Progenitor cell of endocrine pancreas (in vitro differentiated cells): Measurements from ENCODE around the gene PTCD2. TPM values are rescaled to one million over a fixed set of nuclear protein-coding genes. Genes with fewer than 3 reads are reported as not detected.

Experiments used
- DNase-seq: peaks from one replicate; pipeline ENCODE4 v3.0.0; 2021; ENCODE audit warnings: low spot score; ENCODE audit not compliant: unreplicated experiment
- H3K27ac Mint-ChIP-seq: 2 replicates; pipeline ENCODE4 v1.8.0; 2021; ENCODE audit warnings: mild to moderate bottlenecking, moderate library complexity, mixed read lengths
- H3K27me3 Mint-ChIP-seq: 2 replicates; pipeline ENCODE4 v1.8.0; 2021; ENCODE audit warnings: mixed read lengths
- H3K36me3 Mint-ChIP-seq: 2 replicates; pipeline ENCODE4 v1.8.0; 2022; ENCODE audit warnings: mixed read lengths; ENCODE audit not compliant: insufficient read depth
- H3K4me1 Mint-ChIP-seq: 2 replicates; pipeline ENCODE4 v1.8.0; 2021; ENCODE audit warnings: low read depth, mixed read lengths
- H3K4me3 Mint-ChIP-seq: 2 replicates; pipeline ENCODE4 v1.8.0; 2021; ENCODE audit warnings: low read depth, mild to moderate bottlenecking, moderate library complexity, mixed read lengths
- H3K9me3 Mint-ChIP-seq: 2 replicates; pipeline ENCODE4 v1.8.0; 2021; ENCODE audit warnings: low read depth, mixed read lengths
- CTCF ChIP-seq: fragments of 200-600 bp; sonication (generic); IDR thresholded peaks from one replicate; pipeline ENCODE4 v1.5.0; 2021; ENCODE audit warnings: antibody characterized with exemption, mild to moderate bottlenecking; ENCODE audit not compliant: unreplicated experiment
- total RNA-seq: library from RNA; stranded (reverse); gene quantifications from 2 replicates; pipeline ENCODE4 v1.2.1, GENCODE V29; 2021

The PTCD2 gene
- total RNA-seq, 1 donor from 2014 or later = 13.5 TPM

- no peaks in the 10 kb centered on the region for H3K36me3 Mint-ChIP-seq
- TF ChIP-seq CTCF = no peak
- no peaks in the 10 kb centered on the region for H3K4me1 Mint-ChIP-seq
- no peak overlapping the region for H3K4me3 Mint-ChIP-seq
- H3K27ac Mint-ChIP-seq = no peak overlapping the region
- DNase-seq = no peak
- no peaks in the 10 kb centered on the region for H3K9me3 Mint-ChIP-seq
- no peaks in the 10 kb centered on the region for H3K27me3 Mint-ChIP-seq
Measured at GRCh38 chr5:72410688-72411295, 90.6 kb downstream of the PTCD2 start.

GRCh38 chr5:72412283-72413055 is 92.3 kb downstream of the PTCD2 start:
- H3K27me3 Mint-ChIP-seq = no peaks in the 10 kb centered on the region
- no peak overlapping the region for H3K4me3 Mint-ChIP-seq
- DNase-seq = no peak
- no peak overlapping the region for H3K27ac Mint-ChIP-seq
- no peaks in the 10 kb centered on the region for H3K4me1 Mint-ChIP-seq
- no peaks in the 10 kb centered on the region for H3K36me3 Mint-ChIP-seq
- no peaks in the 10 kb centered on the region for H3K9me3 Mint-ChIP-seq
- TF ChIP-seq CTCF = no peak

GRCh38 chr5:72415616-72416325 is 95.6 kb downstream of the PTCD2 start:
- H3K36me3 Mint-ChIP-seq = no peaks in the 10 kb centered on the region
- H3K27me3 Mint-ChIP-seq = no peaks in the 10 kb centered on the region
- no peaks in the 10 kb centered on the region for H3K9me3 Mint-ChIP-seq
- no peak overlapping the region for H3K27ac Mint-ChIP-seq
- no peaks in the 10 kb centered on the region for H3K4me1 Mint-ChIP-seq
- TF ChIP-seq CTCF = no peak
- no peak overlapping the region for H3K4me3 Mint-ChIP-seq
- no peak for DNase-seq

GRCh38 chr5:72417333-72418062 is 97.3 kb downstream of the PTCD2 start:
- Mint-ChIP-seq H3K27ac (no peak overlapping the region), H3K36me3 (no peaks in the 10 kb centered on the region), H3K4me3 (no peak overlapping the region), H3K4me1 (no peaks in the 10 kb centered on the region), H3K27me3 (no peaks in the 10 kb centered on the region), H3K9me3 (no peaks in the 10 kb centered on the region)
- DNase-seq = no peak
- no peak for TF ChIP-seq CTCF

Other genes starting within 250 kb of the PTCD2 start
- gene MAP1B, start 212.9 kb upstream of the PTCD2 start, total RNA-seq = 58.6 and 63.8 TPM in 2 replicates
- 54.7 and 60.6 TPM in 2 replicates for gene MRPS27, start 133 bp upstream of the PTCD2 start, total RNA-seq
- gene ZNF366, start 187.0 kb downstream of the PTCD2 start, total RNA-seq = not detected in 2 replicates